A673 (cell line): ENCODE results near the gene CEBPA. TPM values are rescaled to one million over a fixed set of nuclear protein-coding genes. Genes with fewer than 3 reads are reported as not detected.

Experiments
- BruUV-seq: library from RNA; stranded (reverse); fragments of 400-500 nt; replicated peaks from 2 replicates; lab custom pipeline; 2021; lab: Mats Ljungman, UMichigan
- CTCF ChIA-PET: fragments of 300-600 bp; sonication (Branson Sonifier 250); formaldehyde crosslinking; loops from one replicate; lab custom pipeline; 2022; ENCODE audit warnings: antibody characterized with exemption; lab: Charles Lee
- POLR2A ChIA-PET: fragments of 300-600 bp; sonication (Branson Sonifier 250); formaldehyde crosslinking; loops from one replicate; lab custom pipeline; 2022; ENCODE audit warnings: antibody characterized with exemption; ENCODE audit not compliant: low non-redundant PET; lab: Charles Lee
- DNase-seq: peaks from one replicate; pipeline ENCODE4 v3.0.0-alpha.2; 2015; ENCODE audit warnings: low spot score
- H3K27ac ChIP-seq: fragments of 200-600 bp; sonication (generic); 2 replicates; pipeline ENCODE4 v1.5.1; 2016; ENCODE audit warnings: mixed run types, low read depth, mild to moderate bottlenecking, mixed read lengths, antibody characterized with exemption, low read length; ENCODE audit not compliant: poor library complexity, severe bottlenecking
- H3K27me3 ChIP-seq: fragments of 200-600 bp; sonication (generic); replicated peaks from 2 replicates; pipeline ENCODE4 v1.6.1; 2017; ENCODE audit warnings: mixed run types, low read depth, mild to moderate bottlenecking, mixed read lengths, antibody characterized with exemption, low read length; ENCODE audit not compliant: insufficient read depth, poor library complexity
- H3K36me3 ChIP-seq: fragments of 200-600 bp; sonication (generic); 2 replicates; pipeline ENCODE4 v1.6.1; 2016; ENCODE audit warnings: mixed run types, mild to moderate bottlenecking, mixed read lengths, antibody characterized with exemption, low read length; ENCODE audit not compliant: insufficient read depth, poor library complexity, severe bottlenecking
- H3K4me1 ChIP-seq: fragments of 200-600 bp; sonication (generic); 2 replicates; pipeline ENCODE4 v1.6.1; 2017; ENCODE audit warnings: mixed run types, mild to moderate bottlenecking, mixed read lengths, antibody characterized with exemption, low read length; ENCODE audit not compliant: insufficient read depth, poor library complexity, severe bottlenecking
- H3K4me3 ChIP-seq: fragments of 200-600 bp; sonication (generic); 2 replicates; pipeline ENCODE4 v1.5.1; 2016; ENCODE audit warnings: low read depth, mixed run types, mild to moderate bottlenecking, mixed read lengths, low read length; ENCODE audit not compliant: poor library complexity, severe bottlenecking
- H3K9me3 ChIP-seq: fragments of 200-600 bp; sonication (generic); 2 replicates; pipeline ENCODE4 v1.6.1; 2016; ENCODE audit warnings: mixed run types, low read depth, mild to moderate bottlenecking, mixed read lengths, antibody characterized with exemption, low read length; ENCODE audit not compliant: poor library complexity, severe bottlenecking
- CTCF ChIP-seq: fragments of 300-800, 200-600 bp; sonication (generic); conservative IDR thresholded peaks from 2 replicates; pipeline ENCODE4 v1.5.1; 2017; ENCODE audit warnings: low read depth, mild to moderate bottlenecking, antibody characterized with exemption, low read length, moderate library complexity, mixed read lengths
- EZH2 ChIP-seq: fragments of 200-600 bp; sonication (generic); IDR thresholded peaks from 2 replicates; pipeline ENCODE4 v1.6.1; 2017; ENCODE audit warnings: borderline replicate concordance, low read depth, mild to moderate bottlenecking, mixed read lengths, antibody characterized with exemption, low read length; ENCODE audit not compliant: poor library complexity, severe bottlenecking
- intact Hi-C: fragments of 100-400 bp; cut with micrococcal nuclease; formaldehyde crosslinking; loops from one replicate; pipeline ENCODE4 v1.10.0; 2022; ENCODE audit not compliant: unreplicated experiment
- total RNA-seq: library from RNA; stranded (reverse); gene quantifications from 2 replicates; pipeline ENCODE4 v1.2.3, GENCODE V29; 2021

The CEBPA gene
- total RNA-seq, 1 experiment from 2014 or later = 1.4 TPM

GRCh38 chr19:33278403-33279269 lies 23.7 kb downstream of the CEBPA start:
- POLR2A ChIA-PET = no interaction called here
- CTCF ChIA-PET = no interaction called here
- intact Hi-C loops = no loop called here
- Histone ChIP-seq H3K4me1 (peaks cover 3% of the 10 kb centered on the region), H3K36me3 (no peaks in the 10 kb centered on the region), H3K9me3 (no peaks in the 10 kb centered on the region), H3K27ac (no peak overlapping the region), H3K4me3 (no peak overlapping the region), H3K27me3 (no peaks in the 10 kb centered on the region)
- no peak for DNase-seq
- no TSS peak for BruUV-seq
- TF ChIP-seq EZH2 (no peak), CTCF (no peak)

DNA sequence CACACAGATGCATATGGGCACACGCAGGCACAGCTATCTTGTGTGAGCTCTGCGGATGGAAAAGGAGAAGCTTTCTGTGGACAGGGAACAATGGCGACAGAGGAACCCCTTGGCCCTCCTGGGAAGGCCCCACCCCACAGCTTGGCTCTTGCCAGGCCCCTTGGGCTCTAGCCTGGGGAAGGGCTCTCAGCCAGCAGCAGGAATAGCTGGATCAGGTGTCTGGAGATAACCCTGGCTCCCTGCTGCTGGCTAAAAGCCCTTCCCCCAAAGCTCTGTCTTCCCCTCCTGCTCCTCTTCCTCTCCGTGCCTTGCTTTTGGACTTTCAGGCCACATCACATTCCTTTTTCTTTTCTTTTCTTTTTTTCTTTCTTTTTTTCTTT lies 24.3 kb downstream of the CEBPA start:
- DNase-seq = no peak
- Histone ChIP-seq H3K27ac (no peak overlapping the region), H3K4me1 (peaks cover 6% of the 10 kb centered on the region), H3K36me3 (no peaks in the 10 kb centered on the region), H3K4me3 (no peak overlapping the region), H3K9me3 (no peaks in the 10 kb centered on the region), H3K27me3 (no peaks in the 10 kb centered on the region)
- ChIA-PET POLR2A (no interaction called here), CTCF (no interaction called here)
- intact Hi-C loops = no loop called here
- TF ChIP-seq EZH2 (no peak), CTCF (no peak)
- BruUV-seq = no TSS peak

DNA sequence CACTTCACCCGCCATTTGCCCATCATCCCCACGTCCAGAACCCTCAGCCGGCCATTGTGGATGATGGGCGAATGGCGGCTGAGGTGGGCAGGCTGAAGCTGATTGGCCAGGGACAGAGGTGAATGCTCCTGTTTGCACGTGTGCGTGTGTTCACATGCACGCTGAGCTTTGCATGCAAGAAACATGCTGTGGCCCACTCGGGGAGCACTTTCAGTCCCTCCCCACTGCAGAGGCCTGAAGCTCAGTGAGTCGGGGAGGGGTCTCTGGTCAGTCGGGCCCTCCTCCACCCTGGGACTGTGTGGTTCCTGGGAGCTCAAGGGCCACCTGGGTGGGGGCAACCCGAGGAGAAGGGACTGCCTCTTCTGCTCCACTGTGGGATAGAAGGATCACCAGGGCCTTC lies 24.9 kb downstream of the CEBPA start:
- CTCF ChIA-PET = no interaction called here
- intact Hi-C loops = no loop called here
- H3K36me3 ChIP-seq = no peaks in the 10 kb centered on the region
- no peak overlapping the region for H3K27ac ChIP-seq
- no peaks in the 10 kb centered on the region for H3K9me3 ChIP-seq
- peaks cover 6% of the 10 kb centered on the region for H3K4me1 ChIP-seq
- no peak overlapping the region for H3K4me3 ChIP-seq
- POLR2A ChIA-PET = no interaction called here
- no peak for DNase-seq
- no TSS peak for BruUV-seq
- H3K27me3 ChIP-seq = no peaks in the 10 kb centered on the region
- TF ChIP-seq CTCF (no peak), EZH2 (no peak)
